Adrenal gland (tissue), 19 donors: ENCODE measurements around the gene C10orf105. TPM values are rescaled to one million over a fixed set of nuclear protein-coding genes. Genes with fewer than 3 reads are reported as not detected.

Source experiments
- DNase-seq, 7 donors: peaks; one replicate each; pipeline ENCODE4 v3.0.0-alpha.2; 2019 to 2020
- H3K27ac ChIP-seq, 5 donors: fragments of 200-600 bp; sonication (generic) in 4 of 5; 1 replicate in 3 of 5; 2 replicates in 2 of 5; pipeline versions ENCODE4 v1.5.1 to v1.8.0; 2016 to 2020; ENCODE audit warnings: mild to moderate bottlenecking in 1 of 5
- H3K27me3 ChIP-seq: fragments of 200-600 bp; 2 replicates; pipeline ENCODE4 v1.8.0; 2021
- H3K36me3 ChIP-seq, 2 donors: fragments of 200-600 bp; replicated peaks in 1 of 2; 1 replicate in 1 of 2; 2 replicates in 1 of 2; pipeline versions ENCODE4 v1.5.1 to v1.8.0; 2018 to 2022
- H3K4me1 ChIP-seq, 2 donors: fragments of 200-600 bp; replicated peaks in 1 of 2; 1 replicate in 1 of 2; 2 replicates in 1 of 2; pipeline versions ENCODE4 v1.5.1 to v1.8.0; 2018 to 2021
- H3K4me3 ChIP-seq, 4 donors: fragments of 200-600 bp; sonication (generic) in 3 of 4; one replicate each; pipeline ENCODE4 v1.5.1; 2016 to 2018
- H3K9me3 ChIP-seq, 3 donors: fragments of 200-600 bp; sonication (generic) in 1 of 3; replicated peaks in 1 of 3; 1 replicate in 2 of 3; 2 replicates in 1 of 3; pipeline versions ENCODE4 v1.5.1 to v1.8.0; 2016 to 2021
- POLR2A ChIP-seq, 2 donors: fragments of 450-650 bp; IDR thresholded peaks; one replicate each; pipeline ENCODE4 v1.6.1; 2017; ENCODE audit warnings: antibody characterized with exemption in 2 of 2, mild to moderate bottlenecking in 2 of 2, moderate library complexity in 1 of 2
- WGBS, 4 donors: extraction: QIAGEN DNeasy Blood & Tissue Kit in 2 of 4; methylation state at CpG; one replicate each; pipeline versions ENCODE4 v1.1.5 to v1.1.7; 2013 to 2017; 5-methylcytosine and 5-hydroxymethylcytosine counted together
- intact Hi-C, 2 donors: fragments of 100-400 bp; cut with DNase I; formaldehyde crosslinking; loops; one replicate each; pipeline versions ENCODE4 v1.14.1 to v1.15.0; 2022 to 2023
- long read RNA-seq, 10 donors: library from polyadenylated mRNA in 3 of 10; unstranded in 2 of 10; stranded (forward) in 1 of 10; transcript quantifications; one replicate each; pipeline ENCODE4 v2.0.0 and lab custom pipeline, GENCODE V29; 2021 to 2026
- polyA plus RNA-seq, 3 donors: library from polyadenylated mRNA; stranded (reverse); fragments of 200-250 nt in 2 of 3; fragments of 350-450 nt in 1 of 3; fragmentation: Illumina TruSeq in 1 of 3; extraction: RNeasy Lipid Tissue Mini Kit (QIAGEN cat#74804) in 1 of 3; gene quantifications; one replicate each; pipeline ENCODE4 v1.2.3, GENCODE V29; 2013 to 2014
- total RNA-seq, 9 donors: library from RNA; depleted of rRNA in 4 of 9; stranded (reverse); fragments of >200 nt in 4 of 9; fragments of 120-200 nt in 1 of 9; fragmentation: NEBNext Ultra II Directional in 1 of 9; extraction: Animal tissue kit (Norgen Biotek cat#: 25700) in 1 of 9; gene quantifications; one replicate each; pipeline versions ENCODE4 v1.1.0 to v1.2.4, GENCODE V29; 2013 to 2023
- TF ChIP-seq, protein P1 (sequence below), 6 experiments: fragments of 450-650 bp in 4 of 6; fragments of 200-600 bp in 2 of 6; sonication (generic) in 1 of 6; IDR thresholded peaks; 1 replicate in 5 of 6; 2 replicates in 1 of 6; pipeline versions ENCODE4 v1.5.1 to v1.8.0; 2016 to 2021; ENCODE audit warnings: antibody characterized with exemption in 6 of 6, mild to moderate bottlenecking in 2 of 6, moderate library complexity in 1 of 6
- donor health status: healthy with polysubstance abuse.
- donor health status: Bipolar disorder and iron deficiency.
- donor health status: DM: yes; HTN: yes; CAD: no.
- donor health status: DM: no; HTN: no; CAD: no.
- donor health status: DM: no; HTN: no; CAD: no.
- donor health status: DM: yes; HTN: yes; CAD: no.

Gene C10orf105, protein sequence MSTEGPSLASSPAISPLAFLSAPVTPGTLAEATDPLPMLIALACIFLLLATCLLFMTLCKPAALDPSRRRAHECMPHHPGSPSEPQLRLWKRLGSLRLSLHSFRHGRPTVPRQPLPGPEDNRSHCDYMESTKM
- total RNA-seq (under 1 TPM in 7 of 9 donors, not detected in 2; under 0.01 to 0.48 (median 0.08) TPM), polyA plus RNA-seq (under 1 TPM; 0.07 to 0.08 (median 0.07) TPM)
- long read RNA-seq, donor 1: 0 reads
- long read RNA-seq, donor 2: 0 reads
- long read RNA-seq, donor 3: 0 reads
- long read RNA-seq, donor 4: 0 reads
- long read RNA-seq, donor 5, full-length matches to known transcripts: 1 of 1 reads
- long read RNA-seq, donor 5, partial matches to known transcripts: 0 of 1 reads
- long read RNA-seq, donor 5, other reads (novel, unspliced or antisense): 0 of 1 reads
- long read RNA-seq, donor 6: 0 reads
- long read RNA-seq, donor 7: 0 reads
- long read RNA-seq, donor 8: 0 reads
- long read RNA-seq, donor 9: 0 reads
- long read RNA-seq, donor 10: 0 reads

DNA sequence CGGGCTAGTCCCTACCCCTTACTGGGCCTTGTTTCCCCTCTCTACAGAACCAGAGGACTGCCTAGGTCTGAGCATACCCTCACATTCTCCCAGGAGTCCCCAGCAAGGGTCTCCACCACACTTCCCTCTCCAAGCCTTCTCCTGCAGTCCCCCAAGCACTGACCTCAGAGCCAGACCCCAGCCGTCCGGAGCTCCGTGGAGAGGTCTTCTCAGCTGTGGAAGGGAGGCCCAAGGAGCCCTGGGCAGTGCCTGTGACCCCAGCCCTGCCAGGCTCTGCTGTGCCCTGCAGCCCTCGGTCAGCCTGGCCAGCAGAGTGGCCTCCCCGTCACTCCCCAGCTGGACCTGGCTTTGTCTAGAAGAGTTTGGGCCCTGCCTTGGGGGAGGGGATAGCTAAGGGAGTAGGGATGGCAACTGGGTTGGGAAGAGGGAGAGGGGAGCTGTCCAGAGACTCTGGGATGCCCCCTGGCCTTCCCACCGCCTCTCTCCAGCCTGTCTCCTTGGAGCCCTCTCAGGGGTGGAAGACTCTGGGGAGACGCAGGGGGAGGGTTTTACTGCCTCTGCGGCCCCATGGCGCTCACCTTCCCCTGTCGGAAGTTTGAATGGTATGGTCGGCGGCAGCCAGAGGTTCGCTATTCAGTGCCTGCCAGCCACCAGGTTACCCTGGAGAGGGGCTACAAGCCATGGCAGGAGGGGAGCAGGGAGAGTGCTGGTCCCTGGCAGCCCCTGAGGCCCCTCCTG is at the start of gene C10orf105:
Gene C10orf105, minus strand, starts transcription at position 315 of the 738 bp plus-strand sequence. CDS start 3,441 bp downstream, outside the sequence.
- Histone ChIP-seq H3K9me3 (no peaks in the 10 kb centered on the region), H3K4me1 (peaks cover 0 to 14% of the 10 kb centered on the region in 2 donors), H3K4me3 (no peak within 1 kb of the TSS), H3K27ac (peak within 1 kb of the TSS in 3 of 5 donors; percentile 15 to 85 (median 17)), H3K27me3 (no peaks in the 10 kb centered on the region), H3K36me3 (no peaks in the 10 kb centered on the region)
- intact Hi-C loops: loop anchor here in 1 of 2 donors (5.0 kb wide), 1 partner anchor 78 kb away; no protein-coding TSS in a partner anchor
- 91 to 100% (median 93%) methylated on average over 1 to 14 of the region's 14 CpGs for WGBS, 4 donors
- TF ChIP-seq, protein P1, sequence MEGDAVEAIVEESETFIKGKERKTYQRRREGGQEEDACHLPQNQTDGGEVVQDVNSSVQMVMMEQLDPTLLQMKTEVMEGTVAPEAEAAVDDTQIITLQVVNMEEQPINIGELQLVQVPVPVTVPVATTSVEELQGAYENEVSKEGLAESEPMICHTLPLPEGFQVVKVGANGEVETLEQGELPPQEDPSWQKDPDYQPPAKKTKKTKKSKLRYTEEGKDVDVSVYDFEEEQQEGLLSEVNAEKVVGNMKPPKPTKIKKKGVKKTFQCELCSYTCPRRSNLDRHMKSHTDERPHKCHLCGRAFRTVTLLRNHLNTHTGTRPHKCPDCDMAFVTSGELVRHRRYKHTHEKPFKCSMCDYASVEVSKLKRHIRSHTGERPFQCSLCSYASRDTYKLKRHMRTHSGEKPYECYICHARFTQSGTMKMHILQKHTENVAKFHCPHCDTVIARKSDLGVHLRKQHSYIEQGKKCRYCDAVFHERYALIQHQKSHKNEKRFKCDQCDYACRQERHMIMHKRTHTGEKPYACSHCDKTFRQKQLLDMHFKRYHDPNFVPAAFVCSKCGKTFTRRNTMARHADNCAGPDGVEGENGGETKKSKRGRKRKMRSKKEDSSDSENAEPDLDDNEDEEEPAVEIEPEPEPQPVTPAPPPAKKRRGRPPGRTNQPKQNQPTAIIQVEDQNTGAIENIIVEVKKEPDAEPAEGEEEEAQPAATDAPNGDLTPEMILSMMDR (IDR thresholded peaks at IDR 0.05): no peak
- TF ChIP-seq POLR2A (IDR thresholded peaks at IDR 0.05): no peak
- DNase-seq: no peak

- Histone ChIP-seq H3K4me1 (peaks cover 30 to 76% of the 10 kb centered on the region in 2 donors), H3K27me3 (no peaks in the 10 kb centered on the region), H3K9me3 (no peaks in the 10 kb centered on the region), H3K27ac (peak overlapping the region in 4 of 5 donors; percentile 49 to 90 (median 66)), H3K36me3 (no peaks in the 10 kb centered on the region), H3K4me3 (no peak overlapping the region)
- TF ChIP-seq POLR2A (IDR thresholded peaks at IDR 0.05): no peak
- TF ChIP-seq, protein P1 (IDR thresholded peaks at IDR 0.05): no peak
- intact Hi-C loops: no loop called here
- DNase-seq: peak in 6 of 7 donors; percentile 45 to 79 (median 58)
- WGBS, 4 donors: 48 to 76% (median 56%) methylated on average over 4 to 10 of the region's 10 CpGs
These were observed 48.0 kb upstream of the C10orf105 start for GRCh38 chr10:71767420-71768035.

DNA sequence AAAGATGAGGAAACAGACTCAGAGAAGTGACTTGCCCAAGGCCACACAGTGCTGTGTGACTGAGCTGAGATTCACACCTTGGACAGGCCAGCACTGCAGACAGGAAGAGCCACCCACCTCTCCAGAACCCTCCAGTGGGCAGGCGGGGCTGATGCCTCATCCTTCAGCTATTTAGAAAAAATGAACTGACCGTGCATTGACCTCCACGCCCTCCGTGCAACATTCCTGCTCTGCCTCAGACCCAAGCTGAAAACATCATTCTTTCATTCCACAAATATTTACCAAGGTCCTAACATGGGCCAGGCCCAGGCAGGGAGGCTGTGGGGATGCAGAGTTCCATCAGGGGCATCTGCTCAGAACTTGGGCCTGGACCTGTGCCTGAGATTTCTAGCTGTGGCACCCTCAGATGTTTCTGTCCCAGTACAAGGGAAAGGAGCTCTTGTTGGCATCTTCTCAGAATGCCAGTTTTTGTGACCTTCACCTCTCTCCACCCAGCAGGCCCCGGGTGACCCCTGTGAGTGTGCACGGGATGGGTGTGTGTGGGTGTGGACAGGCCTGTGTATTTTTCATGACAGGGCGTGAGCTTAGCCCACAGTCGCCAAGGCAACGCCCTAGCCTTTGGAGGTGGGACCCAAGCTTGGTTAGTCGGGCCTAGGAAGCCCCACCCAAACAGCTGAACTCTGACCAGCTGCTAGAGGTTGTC is 47.3 kb upstream of the C10orf105 start:
- intact Hi-C loops: no loop called here
- peak in 5 of 7 donors; percentile 56 to 75 (median 62) for DNase-seq
- Histone ChIP-seq H3K27ac (peak overlapping the region in 4 of 5 donors; percentile 49 to 90 (median 66)), H3K4me3 (no peak overlapping the region), H3K27me3 (no peaks in the 10 kb centered on the region), H3K36me3 (no peaks in the 10 kb centered on the region), H3K9me3 (no peaks in the 10 kb centered on the region), H3K4me1 (peaks cover 25 to 73% of the 10 kb centered on the region in 2 donors)
- TF ChIP-seq POLR2A (IDR thresholded peaks at IDR 0.05): no peak
- TF ChIP-seq, protein P1 (IDR thresholded peaks at IDR 0.05): no peak
- 49 to 65% (median 54%) methylated on average over 4 to 10 of the region's 10 CpGs for WGBS, 4 donors
